Measurements from ENCODE around the gene PSG5.
"Not testable (repeated sequence)": the region's sequence is repeated elsewhere in the genome, so short reads cannot be mapped to it uniquely, and the experiment has no call there.

Gene PSG5

GRCh38 chr19:43181869-43182771, 4.2 kb downstream of the PSG5 start:
- not testable (repeated sequence) for DNase-seq (ENCODE audit: low spot score)

- DNase-seq (ENCODE audit: low spot score): not testable (repeated sequence)
Measured at GRCh38 chr19:43179569-43180147, 6.7 kb downstream of the PSG5 start.

- not testable (repeated sequence) for DNase-seq (ENCODE audit: low spot score)
Measured at GRCh38 chr19:43178577-43178976, 7.8 kb downstream of the PSG5 start.

- DNase-seq (ENCODE audit: low spot score): not testable (repeated sequence)
Measured at GRCh38 chr19:43165906-43166305, 20.4 kb downstream of the PSG5 start.

- not testable (repeated sequence) for DNase-seq (ENCODE audit: low spot score)
Measured at GRCh38 chr19:43163135-43163534, 23.2 kb downstream of the PSG5 start.

GRCh38 chr19:43162261-43162660, 24.1 kb downstream of the PSG5 start:
- not testable (repeated sequence) for DNase-seq (ENCODE audit: low spot score)

- no peak for DNase-seq (ENCODE audit: low spot score)
Measured at GRCh38 chr19:43152214-43152613, 34.1 kb downstream of the PSG5 start.

GRCh38 chr19:43149788-43150187, 36.5 kb downstream of the PSG5 start:
- DNase-seq (ENCODE audit: low spot score): not testable (repeated sequence)

GRCh38 chr19:43148233-43148632, 38.1 kb downstream of the PSG5 start:
- DNase-seq (ENCODE audit: low spot score): no peak

- DNase-seq (ENCODE audit: low spot score): not testable (repeated sequence)
Measured at GRCh38 chr19:43141763-43142162, 44.6 kb downstream of the PSG5 start.

GRCh38 chr19:43132696-43133095, 53.6 kb downstream of the PSG5 start:
- no peak for DNase-seq (ENCODE audit: low spot score)

GRCh38 chr19:43131281-43131842, 55.0 kb downstream of the PSG5 start:
- DNase-seq (ENCODE audit: low spot score): not testable (repeated sequence)

- DNase-seq (ENCODE audit: low spot score): not testable (repeated sequence)
Measured at GRCh38 chr19:43129197-43129596, 57.1 kb downstream of the PSG5 start.

GRCh38 chr19:43127336-43127735, 59.0 kb downstream of the PSG5 start:
- not testable (repeated sequence) for DNase-seq (ENCODE audit: low spot score)

GRCh38 chr19:43126720-43127119, 59.6 kb downstream of the PSG5 start:
- no peak for DNase-seq (ENCODE audit: low spot score)

- no peak for DNase-seq (ENCODE audit: low spot score)
Measured at GRCh38 chr19:43124360-43124759, 62.0 kb downstream of the PSG5 start.

GRCh38 chr19:43120433-43121026, 65.8 kb downstream of the PSG5 start:
- not testable (repeated sequence) for DNase-seq (ENCODE audit: low spot score)

GRCh38 chr19:43119526-43119925, 66.8 kb downstream of the PSG5 start:
- not testable (repeated sequence) for DNase-seq (ENCODE audit: low spot score)
